HG02798 (cell line): ENCODE data around the gene MADD.

Experiments
- ATAC-seq: cut with Tn5 transposase; IDR thresholded peaks from one replicate; pipeline ENCODE4 v1.9.1; 2021; ENCODE audit warnings: mild to moderate bottlenecking; ENCODE audit not compliant: unreplicated experiment, poor library complexity

Gene MADD

DNA sequence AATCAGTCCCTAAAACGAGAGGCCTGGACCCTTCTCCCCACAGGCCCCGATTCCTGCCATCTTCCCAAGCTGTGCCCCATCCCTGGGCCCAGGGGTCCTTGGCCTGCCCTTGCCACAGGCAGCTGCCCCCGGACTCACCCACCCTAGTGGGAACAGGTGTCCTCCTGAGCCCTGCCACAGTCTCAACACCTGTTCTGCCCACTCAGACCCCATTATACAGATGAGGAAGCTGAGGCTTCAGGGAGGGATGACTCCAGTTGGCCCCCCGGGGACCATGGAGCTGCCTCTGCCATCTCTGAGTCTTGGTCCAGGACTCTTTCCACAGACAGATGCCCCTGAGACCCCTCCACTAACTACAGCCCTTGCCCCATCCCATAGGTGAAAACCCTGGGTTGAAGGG lies 66.7 kb downstream of the MADD start:
- no peak for ATAC-seq

DNA sequence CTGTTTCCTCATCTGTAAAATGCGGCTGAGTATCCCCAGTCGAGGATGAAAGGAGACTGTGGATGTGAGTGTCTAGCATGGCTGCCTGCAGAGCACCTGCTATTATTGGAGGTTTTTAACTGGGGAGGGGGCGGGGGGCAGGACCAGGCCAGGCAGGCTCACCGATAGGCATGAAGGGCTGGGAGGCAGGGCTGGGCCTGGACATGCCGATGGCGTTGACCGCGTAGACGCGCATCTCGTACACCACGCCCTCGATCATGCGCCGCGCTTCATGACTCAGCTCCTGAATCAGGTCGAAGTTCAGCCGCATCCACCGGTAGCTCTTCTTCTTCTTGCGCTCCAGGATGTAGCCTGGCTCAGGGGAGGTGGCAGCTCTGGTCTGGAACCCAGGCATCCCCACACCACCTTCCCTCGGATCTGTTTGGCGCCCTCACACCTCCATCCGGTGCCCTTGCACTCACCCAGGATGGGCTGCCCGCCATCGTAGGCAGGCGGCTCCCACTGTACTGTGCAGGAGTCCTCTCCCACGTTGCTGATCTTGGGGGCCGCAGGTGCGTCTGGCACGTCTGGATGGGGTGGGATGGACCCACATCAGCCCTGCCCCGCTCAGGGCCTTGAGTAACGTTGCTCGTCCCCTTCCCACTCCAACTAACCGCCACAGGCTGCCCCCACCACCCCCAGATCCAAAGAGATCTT lies 67.4 kb downstream of the MADD start:
- ATAC-seq: no peak

DNA sequence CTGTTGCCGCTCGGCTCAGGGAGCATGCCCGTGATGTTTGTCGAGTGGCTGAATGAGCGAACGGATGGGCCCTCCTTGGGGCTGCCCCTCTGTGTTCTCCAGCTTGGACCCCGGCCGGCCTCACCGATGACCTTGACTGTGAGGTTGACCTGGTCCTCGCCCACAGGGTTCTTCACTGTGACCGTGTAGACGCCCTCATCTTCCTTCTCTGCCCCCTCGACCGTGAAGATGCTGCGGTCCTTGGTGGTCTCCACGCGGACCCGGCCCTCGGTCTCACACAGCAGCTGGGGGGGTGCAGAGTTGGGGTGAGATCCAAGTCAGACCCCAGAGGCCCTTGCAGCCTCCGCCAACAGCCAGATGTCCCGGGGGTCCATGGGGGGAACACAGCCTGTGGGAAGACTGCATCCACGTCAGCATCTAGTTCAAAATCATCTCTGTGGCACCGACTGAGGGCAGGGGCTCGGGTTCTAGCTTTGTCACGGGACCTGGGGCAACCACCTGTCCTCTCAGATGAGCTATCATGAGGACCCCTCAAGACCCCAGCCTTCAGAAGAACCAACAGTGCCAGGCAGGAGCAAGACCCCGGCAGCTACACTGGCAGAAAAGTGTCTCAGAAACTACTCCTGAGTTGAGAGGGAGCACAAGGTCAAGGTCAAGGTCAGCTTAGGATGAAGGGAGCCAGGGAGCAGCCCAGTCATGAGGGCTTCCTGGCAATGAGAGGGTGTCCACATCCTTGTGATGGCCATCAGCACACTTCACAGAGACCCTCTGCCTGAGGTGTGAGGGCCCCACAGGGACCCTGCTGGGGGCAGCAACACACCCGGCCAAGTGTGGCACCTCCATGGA lies 68.7 kb downstream of the MADD start:
- no peak for ATAC-seq

DNA sequence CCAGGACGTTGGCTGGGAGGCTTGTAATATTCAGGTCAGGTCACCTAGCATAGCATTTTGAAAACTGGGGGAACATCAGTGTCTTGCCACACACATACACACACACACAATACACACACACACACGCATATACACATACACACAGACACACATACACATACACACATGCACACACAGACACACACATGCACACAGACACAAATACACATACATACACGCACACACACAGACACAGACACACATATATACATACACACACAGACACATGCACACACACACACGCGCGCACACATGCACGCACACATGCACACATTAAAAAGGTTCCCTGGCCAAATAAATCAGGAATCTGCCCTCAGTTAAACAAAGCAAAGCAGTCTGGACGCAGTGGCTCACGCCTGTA lies 70.1 kb downstream of the MADD start:
- ATAC-seq: no peak

DNA sequence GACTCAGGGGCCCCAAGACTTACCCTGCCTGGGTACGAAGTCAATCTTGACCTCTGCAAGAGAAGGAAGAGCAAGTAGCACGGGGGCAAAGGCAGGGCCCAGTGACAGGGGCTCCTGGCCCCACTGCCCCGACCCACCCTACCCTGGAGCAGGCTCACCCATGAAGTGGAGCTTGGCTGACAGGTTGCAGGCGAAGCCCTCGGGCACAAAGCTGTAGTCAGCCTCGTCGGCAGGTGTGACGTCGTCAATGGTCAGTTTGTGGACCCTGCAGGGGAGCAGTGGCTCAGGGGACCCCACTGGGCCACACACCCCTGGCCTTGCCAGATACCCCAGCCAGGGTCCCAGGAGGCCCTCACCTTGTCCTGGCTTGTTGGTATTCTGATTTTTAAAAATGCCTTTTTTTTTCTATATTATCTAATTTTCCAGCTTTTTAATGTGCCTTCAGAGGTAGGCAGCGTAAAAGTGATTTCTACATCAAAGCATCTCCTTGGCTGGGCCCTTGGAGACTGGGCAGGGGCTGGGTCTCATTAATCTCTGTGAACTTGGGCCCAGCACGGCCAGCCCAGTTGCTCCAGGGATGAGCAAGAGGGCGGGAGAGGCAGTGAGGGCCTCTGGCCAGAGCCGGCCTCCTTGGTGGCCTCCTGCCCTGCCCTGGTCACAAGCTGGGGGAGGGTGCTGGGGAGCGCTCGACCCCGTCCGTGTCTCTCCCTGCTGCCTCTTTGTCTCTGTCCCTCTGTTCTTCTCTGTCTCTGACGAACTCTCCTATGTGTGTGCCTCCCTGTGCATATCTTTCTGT lies 71.2 kb downstream of the MADD start:
- ATAC-seq: no peak

DNA sequence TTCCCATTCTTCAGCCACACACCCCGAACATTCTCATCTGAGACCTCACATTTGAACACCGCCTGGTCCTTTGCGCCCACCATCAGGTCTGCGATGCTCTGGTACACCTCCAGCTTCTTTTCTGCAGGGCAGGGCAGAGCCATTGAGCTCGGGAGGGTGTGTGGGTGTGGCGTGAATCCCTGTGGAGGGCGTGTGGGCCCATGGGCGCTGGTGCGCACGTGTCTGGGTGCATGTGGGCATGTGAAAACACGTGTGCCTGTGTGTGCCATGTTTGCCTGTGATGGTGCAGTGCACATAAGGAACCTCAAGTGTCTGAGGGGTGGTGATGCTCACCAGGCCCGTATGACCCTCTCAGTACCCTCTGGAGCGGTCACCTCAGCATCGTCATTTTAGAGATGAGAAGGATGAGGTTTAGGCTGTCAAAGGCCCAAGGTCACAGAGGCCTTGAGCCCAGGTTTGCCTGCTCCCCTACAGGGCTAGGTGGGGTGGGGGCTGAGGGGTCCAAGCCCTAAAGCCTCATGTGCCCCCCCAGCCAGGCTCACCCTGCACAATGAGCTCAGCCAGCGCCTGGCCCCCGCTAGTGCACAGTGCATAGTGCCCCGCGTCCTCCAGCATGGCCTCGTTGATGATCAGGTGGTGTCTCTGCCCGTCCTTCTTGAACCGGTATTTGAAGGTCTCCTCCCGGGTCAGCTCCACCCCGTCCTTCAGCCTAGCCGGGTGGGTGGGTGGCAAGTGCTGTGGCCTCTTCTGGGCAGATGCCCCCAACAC lies 72.3 kb downstream of the MADD start:
- ATAC-seq: no peak

DNA sequence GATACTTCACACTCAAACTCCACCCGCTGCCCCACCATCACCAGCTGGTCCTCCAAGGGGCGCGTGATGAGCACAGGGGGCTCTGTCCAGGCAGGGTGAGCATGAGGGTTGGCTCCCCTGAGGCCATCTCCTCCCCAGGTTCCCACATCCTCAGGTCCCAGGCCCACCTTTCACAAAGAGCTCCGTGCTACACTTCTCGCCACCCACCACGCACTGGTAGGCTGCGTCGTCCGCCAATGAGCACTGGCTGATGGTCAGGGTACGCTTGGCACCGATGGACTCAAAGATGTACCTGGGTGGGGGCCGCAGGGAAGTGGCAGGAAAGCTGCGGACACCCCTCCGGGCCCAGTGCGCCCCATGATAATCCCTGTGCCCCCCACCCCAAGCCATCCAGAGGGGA lies 72.9 kb downstream of the MADD start:
- no peak for ATAC-seq

DNA sequence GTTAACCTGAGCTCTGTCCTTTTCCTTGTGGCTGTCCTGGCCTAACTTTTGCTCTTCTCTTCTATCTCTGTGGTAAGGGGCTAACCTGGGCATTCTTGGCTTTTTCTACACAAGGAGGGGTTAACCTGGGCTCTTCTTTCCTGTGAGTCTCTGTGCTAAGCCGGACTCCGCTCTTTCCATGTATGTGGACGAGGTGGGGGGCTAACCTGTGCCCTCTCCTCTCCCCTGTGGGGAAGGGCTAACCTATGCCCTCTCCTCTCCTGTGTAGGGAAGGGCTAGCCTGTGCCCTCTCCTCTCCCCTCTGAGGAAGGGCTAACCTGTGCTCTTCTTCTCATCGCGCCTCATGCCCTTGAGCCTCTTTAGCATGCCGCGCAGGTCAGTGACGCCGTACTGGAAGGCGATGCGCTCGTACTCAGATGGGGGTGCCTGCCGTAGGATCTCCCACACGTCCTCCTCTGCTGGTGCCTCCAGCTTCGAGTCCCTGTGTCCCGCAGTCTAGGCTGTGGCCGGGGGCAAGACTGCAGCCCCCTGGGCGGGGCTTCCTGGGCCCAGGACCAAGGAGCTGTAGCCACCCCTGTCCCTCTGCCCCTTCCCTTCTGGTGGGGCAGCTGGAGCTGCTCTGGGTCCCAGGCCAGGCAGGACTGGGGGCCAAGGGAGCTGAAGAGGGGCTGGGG lies 76.1 kb downstream of the MADD start:
- ATAC-seq: no peak

DNA sequence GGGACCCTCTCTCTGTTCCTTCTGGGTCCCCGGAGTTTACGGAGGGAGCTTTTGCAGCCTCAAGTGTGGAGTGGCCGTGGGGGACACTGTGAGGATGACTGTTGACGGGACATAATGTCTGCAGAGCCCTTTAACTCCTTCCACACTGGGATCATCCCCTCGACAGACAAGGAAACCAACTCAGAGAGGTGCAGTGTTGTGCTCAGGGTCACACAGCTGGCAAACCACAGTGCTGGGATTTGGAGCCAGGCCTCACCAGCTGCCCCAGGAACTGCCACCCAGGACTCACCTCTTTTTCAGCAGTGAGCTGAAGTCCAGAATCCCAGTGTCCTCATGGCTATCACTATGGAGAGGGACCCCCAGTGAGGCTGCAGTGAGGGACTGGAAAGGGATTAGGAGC lies 77.2 kb downstream of the MADD start:
- ATAC-seq: no peak

DNA sequence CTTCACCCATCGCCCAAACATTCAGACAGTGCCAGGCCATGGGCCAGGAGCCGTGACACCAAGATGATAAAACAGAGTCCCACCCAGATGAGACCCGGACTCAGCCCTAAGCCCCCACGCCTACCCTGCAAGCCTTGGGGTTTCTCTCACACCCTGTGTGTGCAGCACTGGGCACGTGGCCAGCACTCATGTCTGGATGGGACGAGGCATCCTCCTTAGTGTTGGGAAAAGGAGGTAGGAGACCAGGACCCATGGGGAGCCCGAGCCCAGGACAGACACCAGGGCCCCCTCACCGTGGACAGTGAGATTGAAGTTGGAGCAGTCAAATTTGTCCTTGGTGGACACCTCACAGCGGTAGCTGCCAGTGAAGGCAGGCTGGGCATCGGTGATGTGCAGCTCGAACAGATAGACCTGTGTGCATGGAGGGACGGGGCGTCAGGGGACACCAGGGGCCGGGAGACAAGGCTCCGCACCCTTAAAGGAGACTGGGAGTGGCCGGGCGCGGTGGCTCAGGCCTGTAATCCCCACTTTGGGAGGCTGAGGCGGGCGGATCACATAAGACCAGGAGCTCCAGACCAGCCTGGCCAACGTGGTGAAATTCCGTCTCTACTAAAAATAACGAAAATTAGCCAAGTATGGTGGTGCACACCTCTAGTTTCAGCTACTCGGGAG lies 78.3 kb downstream of the MADD start:
- ATAC-seq: no peak

DNA sequence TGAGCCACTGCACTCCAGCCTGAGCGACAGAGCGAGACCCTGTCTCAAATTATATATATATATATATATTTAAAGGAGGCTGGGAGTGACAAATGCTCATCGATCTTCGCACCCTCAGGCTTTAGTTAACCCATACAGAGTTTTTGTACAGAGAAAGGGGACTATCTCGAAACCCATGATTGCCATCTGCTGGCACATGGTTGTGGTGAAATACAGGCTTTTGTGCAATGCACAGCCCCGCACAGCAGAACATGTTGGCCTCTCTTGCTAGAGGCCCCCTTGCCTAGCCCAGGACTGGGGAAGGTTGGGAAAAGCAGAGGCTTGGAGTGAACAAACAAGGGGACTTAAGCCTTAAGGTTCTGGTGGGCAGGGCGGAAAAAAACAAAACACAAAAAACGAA lies 78.9 kb downstream of the MADD start:
- no peak for ATAC-seq

DNA sequence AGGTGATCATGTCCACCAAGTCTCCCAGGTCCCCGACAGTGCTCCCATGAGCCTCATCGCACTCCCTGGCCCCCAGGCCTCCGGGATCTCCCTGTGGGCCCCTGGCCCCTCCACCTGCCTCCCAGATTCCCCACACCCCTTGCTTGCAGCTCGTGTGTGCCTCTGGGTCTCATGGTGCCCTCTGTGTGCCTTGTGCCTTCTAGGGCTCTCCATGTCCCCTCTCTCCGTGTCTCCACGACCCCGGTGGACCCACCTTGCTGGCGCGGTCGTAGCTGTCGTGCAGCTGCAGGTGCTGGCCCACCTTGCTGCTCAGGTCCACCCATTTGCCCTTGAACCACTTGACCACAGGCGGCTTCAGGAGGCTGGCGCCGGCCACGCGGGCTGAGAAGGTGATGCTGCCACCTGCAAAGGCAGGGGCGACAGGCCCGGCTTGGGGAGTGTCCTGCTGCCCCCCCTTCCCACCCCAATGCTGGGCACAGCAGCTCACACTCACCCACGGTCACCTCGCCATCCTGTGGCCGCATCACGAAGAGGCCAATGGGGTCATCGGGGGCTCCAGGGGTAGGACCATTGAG lies 79.7 kb downstream of the MADD start:
- ATAC-seq: no peak

DNA sequence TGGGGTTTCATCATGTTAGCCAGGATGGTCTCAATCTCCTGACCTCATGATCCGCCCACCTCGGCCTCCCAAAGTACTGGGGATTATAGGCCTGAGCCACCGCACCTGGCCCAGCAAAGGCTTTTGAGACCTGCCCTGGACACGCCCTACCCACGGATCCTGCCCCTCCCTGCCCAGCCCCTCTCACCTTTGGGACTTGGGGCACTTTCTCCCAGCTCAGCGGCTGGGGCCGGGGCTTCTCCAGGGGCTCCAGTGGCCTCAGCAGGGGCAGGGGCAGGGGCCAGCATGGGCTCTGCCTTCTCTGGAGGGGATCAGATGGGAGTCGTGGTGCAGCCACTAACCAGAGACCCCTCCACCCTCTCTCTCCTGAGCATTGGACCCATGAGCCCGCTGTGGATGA lies 80.4 kb downstream of the MADD start:
- no peak for ATAC-seq

DNA sequence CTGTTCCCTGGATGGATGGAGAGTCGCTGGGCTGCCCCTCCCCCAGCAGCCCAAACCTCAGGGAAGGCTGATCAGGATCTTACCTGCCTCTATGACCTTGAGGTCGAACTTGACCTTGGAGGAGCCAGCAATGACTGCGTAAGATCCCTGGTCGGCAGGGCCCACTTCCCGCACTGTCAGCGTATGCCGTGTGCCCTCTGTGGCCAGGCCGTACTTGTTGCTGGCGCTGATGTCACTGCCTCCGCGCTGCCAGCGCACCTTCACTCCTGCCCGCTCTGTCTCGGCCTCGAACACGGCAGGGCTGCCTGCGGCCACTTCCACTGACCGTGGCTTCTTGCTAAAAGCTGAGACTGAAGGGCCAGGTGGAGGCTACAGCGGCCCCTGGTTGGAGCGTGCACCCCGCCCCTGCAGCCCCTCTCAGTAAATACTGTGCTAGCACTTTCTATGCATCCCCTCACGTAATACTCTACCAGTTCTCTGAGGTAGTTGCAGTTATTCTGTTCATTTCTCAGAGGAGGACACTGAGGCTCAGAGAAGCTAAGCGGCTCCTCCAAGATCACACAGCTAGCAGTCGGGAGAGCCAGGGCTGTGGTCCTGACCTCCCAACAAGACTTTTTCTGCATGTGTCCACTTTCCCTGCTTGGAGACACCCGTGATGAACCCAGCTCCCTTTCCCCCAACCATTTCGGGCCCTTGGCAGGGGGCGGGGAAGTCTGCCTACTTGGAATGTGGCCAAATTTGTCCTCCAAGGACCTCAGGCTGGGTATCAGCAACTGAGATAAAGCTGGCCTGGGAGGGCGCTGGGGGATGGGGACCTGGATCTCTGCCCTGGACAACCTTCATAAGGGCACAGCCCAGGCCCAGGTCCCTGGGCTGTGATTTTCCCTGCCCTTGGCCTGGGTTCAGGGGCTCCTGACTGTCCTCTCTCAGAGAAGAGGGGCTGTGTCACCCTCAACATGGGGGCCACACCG lies 81.5 kb downstream of the MADD start:
- ATAC-seq: no peak

DNA sequence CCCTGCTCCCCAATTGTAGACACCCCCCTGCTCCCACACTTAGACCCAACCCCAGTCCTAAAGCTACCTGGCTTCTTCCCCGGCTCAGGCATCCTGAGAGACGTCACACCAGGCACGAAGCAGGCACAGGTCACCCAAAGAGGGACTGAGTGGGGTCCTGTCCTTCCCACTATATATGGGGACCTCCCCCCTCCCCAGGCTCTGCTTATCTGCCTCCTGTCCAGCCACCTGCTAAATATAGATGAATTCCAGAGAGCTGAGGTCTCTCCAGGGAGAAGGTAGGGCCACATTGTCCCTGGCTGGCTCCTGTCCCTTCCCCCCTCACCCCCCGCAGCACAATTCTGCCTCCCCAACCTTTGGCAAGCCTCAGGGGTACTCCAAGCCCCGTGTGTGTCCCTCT lies 82.6 kb downstream of the MADD start, which contains the start of gene MYBPC3:
Gene MYBPC3, minus strand, starts transcription at position 147 of the 400 bp plus-strand sequence. Its CDS starts 55 bp downstream, at position 92.
- ATAC-seq: no peak

DNA sequence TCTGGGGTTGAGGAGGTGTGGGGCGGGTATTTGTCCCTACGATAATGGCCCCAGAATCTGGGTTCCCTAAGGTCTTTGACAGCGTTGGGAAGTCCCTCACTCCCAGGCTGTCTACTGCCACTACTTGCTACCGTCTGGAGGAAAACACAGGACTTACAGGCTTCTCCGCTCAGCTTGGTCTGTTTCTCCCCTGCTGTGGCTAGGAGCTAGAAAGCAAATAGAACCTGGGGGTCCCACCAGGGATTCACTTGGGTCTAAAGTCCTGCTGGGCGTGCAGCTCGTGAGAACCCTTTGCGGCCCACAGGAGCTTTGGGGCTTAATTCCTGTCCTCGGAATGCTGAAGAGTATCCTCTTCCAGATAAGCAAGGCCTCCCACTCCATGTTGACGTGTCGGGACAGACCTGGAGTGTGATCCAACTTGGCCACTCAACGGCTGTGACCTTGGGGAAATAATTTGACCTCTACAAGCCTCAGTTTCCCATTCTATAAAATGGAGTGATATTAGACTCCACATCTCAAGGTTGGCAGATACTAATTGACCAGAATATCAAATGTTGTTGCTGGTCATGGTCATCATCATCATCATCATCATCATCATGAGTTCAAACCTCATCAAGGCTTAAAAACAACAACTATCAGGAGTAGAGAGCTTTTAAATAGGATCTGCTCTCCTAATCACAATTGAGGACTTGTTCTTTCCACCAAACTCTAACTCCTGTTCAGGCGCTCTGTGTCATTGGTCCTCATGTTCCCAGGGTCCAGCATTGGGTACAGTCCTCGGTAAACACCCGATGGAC lies 84.2 kb downstream of the MADD start:
- no peak for ATAC-seq

DNA sequence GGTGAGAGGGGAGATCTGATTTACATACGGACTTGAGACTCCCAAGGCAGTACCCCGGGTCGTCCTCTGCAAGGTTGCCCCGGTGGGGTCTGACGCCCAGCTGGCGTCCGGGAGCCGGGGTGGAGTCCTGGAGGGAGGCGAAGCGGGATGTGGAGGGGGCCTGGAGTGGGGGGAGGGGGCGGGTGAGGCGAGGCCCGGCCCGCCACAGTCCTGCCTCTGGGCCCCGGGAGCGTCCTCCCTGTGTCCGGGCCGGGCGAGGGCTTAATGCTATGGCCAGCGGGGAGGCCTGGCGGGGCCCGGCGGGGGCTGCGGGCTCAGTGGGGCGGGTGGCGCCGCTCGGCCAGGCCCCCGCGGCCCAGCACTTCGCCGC lies 85.0 kb downstream of the MADD start:
- no peak for ATAC-seq
